ENCODE data around the gene NDUFV3. TPM values are rescaled to one million over a fixed set of nuclear protein-coding genes. Genes with fewer than 3 reads are reported as not detected.

Gene NDUFV3
- total and polyA plus RNA-seq, 2 of the 8 experiments (the other 6 are each of a cell fraction or from before 2014, with no cell fraction given), result 17.0 to 44.4 TPM

DNA sequence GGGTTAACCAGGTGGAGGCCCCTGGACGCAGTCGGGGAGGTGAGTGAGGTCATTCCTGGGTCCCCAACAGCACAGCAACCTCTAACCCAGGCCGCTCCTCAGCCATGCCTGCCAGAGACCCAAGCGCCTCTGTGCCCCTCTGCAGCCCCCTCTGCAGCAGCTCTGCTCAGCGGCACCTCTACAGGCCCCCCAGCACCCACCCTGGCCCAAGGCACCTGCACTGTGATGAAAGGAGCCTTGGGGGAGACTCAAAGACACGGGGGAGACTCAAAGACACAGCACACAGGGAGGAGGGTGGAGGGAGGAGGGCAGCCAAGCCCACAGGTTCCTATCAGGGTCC is 33.2 kb upstream of the NDUFV3 start (continued):
- TF ChIP-seq, protein P1, sequence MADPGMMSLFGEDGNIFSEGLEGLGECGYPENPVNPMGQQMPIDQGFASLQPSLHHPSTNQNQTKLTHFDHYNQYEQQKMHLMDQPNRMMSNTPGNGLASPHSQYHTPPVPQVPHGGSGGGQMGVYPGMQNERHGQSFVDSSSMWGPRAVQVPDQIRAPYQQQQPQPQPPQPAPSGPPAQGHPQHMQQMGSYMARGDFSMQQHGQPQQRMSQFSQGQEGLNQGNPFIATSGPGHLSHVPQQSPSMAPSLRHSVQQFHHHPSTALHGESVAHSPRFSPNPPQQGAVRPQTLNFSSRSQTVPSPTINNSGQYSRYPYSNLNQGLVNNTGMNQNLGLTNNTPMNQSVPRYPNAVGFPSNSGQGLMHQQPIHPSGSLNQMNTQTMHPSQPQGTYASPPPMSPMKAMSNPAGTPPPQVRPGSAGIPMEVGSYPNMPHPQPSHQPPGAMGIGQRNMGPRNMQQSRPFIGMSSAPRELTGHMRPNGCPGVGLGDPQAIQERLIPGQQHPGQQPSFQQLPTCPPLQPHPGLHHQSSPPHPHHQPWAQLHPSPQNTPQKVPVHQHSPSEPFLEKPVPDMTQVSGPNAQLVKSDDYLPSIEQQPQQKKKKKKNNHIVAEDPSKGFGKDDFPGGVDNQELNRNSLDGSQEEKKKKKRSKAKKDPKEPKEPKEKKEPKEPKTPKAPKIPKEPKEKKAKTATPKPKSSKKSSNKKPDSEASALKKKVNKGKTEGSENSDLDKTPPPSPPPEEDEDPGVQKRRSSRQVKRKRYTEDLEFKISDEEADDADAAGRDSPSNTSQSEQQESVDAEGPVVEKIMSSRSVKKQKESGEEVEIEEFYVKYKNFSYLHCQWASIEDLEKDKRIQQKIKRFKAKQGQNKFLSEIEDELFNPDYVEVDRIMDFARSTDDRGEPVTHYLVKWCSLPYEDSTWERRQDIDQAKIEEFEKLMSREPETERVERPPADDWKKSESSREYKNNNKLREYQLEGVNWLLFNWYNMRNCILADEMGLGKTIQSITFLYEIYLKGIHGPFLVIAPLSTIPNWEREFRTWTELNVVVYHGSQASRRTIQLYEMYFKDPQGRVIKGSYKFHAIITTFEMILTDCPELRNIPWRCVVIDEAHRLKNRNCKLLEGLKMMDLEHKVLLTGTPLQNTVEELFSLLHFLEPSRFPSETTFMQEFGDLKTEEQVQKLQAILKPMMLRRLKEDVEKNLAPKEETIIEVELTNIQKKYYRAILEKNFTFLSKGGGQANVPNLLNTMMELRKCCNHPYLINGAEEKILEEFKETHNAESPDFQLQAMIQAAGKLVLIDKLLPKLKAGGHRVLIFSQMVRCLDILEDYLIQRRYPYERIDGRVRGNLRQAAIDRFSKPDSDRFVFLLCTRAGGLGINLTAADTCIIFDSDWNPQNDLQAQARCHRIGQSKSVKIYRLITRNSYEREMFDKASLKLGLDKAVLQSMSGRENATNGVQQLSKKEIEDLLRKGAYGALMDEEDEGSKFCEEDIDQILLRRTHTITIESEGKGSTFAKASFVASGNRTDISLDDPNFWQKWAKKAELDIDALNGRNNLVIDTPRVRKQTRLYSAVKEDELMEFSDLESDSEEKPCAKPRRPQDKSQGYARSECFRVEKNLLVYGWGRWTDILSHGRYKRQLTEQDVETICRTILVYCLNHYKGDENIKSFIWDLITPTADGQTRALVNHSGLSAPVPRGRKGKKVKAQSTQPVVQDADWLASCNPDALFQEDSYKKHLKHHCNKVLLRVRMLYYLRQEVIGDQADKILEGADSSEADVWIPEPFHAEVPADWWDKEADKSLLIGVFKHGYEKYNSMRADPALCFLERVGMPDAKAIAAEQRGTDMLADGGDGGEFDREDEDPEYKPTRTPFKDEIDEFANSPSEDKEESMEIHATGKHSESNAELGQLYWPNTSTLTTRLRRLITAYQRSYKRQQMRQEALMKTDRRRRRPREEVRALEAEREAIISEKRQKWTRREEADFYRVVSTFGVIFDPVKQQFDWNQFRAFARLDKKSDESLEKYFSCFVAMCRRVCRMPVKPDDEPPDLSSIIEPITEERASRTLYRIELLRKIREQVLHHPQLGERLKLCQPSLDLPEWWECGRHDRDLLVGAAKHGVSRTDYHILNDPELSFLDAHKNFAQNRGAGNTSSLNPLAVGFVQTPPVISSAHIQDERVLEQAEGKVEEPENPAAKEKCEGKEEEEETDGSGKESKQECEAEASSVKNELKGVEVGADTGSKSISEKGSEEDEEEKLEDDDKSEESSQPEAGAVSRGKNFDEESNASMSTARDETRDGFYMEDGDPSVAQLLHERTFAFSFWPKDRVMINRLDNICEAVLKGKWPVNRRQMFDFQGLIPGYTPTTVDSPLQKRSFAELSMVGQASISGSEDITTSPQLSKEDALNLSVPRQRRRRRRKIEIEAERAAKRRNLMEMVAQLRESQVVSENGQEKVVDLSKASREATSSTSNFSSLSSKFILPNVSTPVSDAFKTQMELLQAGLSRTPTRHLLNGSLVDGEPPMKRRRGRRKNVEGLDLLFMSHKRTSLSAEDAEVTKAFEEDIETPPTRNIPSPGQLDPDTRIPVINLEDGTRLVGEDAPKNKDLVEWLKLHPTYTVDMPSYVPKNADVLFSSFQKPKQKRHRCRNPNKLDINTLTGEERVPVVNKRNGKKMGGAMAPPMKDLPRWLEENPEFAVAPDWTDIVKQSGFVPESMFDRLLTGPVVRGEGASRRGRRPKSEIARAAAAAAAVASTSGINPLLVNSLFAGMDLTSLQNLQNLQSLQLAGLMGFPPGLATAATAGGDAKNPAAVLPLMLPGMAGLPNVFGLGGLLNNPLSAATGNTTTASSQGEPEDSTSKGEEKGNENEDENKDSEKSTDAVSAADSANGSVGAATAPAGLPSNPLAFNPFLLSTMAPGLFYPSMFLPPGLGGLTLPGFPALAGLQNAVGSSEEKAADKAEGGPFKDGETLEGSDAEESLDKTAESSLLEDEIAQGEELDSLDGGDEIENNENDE (IDR thresholded peaks at IDR 0.05; ENCODE audit: insufficient replicate concordance, low read length), result no peak
- TF ChIP-seq HDAC2 (IDR thresholded peaks at IDR 0.05; ENCODE audit: borderline replicate concordance in 1 of 2, low read depth in 2 of 2, low read length in 2 of 2) (no peak), BCL11A (IDR thresholded peaks at IDR 0.05; ENCODE audit: low read depth in 2 of 2, low read length in 2 of 2) (no peak), SP4 (IDR thresholded peaks at IDR 0.05; ENCODE audit: low read length) (no peak), RAD21 (IDR thresholded peaks at IDR 0.05 in 1 of 2, conservative IDR thresholded peaks at IDR 0.05 in 1 of 2; ENCODE audit: low read depth in 2 of 2, low read length in 2 of 2) (no peak), GABPA (IDR thresholded peaks at IDR 0.05; ENCODE audit: borderline replicate concordance, insufficient read depth, low read length) (no peak), CTBP2 (IDR thresholded peaks at IDR 0.05; ENCODE audit: borderline replicate concordance, insufficient read depth, insufficient read length, low read length) (no peak)
- TF ChIP-seq, protein P2, sequence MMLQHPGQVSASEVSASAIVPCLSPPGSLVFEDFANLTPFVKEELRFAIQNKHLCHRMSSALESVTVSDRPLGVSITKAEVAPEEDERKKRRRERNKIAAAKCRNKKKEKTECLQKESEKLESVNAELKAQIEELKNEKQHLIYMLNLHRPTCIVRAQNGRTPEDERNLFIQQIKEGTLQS (IDR thresholded peaks at IDR 0.05; ENCODE audit: insufficient read depth, low read depth, low read length), result no peak

Data from H1 (cell line).